Naive B cell (primary cell): ENCODE measurements around the gene IER5. TPM values are rescaled to one million over a fixed set of nuclear protein-coding genes. Genes with fewer than 3 reads are reported as not detected.

Experiments used
- ATAC-seq, 2 donors: fragments of 150-1000 bp; cut with Tn5 transposase; 2 replicates each; pipeline ENCODE4 v1.10.0; 2021; ENCODE audit warnings: low read depth in 2 of 2, mild to moderate bottlenecking in 2 of 2, moderate library complexity in 2 of 2
- DNase-seq: peaks from one replicate; pipeline ENCODE4 v3.0.0; 2022
- H3K27ac Mint-ChIP-seq, 6 donors: one replicate each; pipeline ENCODE4 v1.8.0; 2020 to 2022; ENCODE audit warnings: mild to moderate bottlenecking in 6 of 6, mixed read lengths in 6 of 6, moderate library complexity in 5 of 6, inconsistent platforms in 2 of 6
- H3K27me3 Mint-ChIP-seq, 3 donors: one replicate each; pipeline ENCODE4 v1.8.0; 2021 to 2022; ENCODE audit warnings: mixed read lengths in 3 of 3, mild to moderate bottlenecking in 1 of 3
- H3K36me3 Mint-ChIP-seq, 2 donors: one replicate each; pipeline ENCODE4 v1.8.0; 2020 to 2022; ENCODE audit warnings: mixed read lengths in 2 of 2, inconsistent platforms in 1 of 2, mild to moderate bottlenecking in 1 of 2
- H3K4me1 Mint-ChIP-seq, 3 donors: one replicate each; pipeline ENCODE4 v1.8.0; 2020 to 2022; ENCODE audit warnings: mixed read lengths in 3 of 3, inconsistent platforms in 1 of 3, mild to moderate bottlenecking in 1 of 3, moderate library complexity in 1 of 3
- H3K4me3 Mint-ChIP-seq, 8 donors: one replicate each; pipeline ENCODE4 v1.8.0; 2020 to 2022; ENCODE audit warnings: mild to moderate bottlenecking in 8 of 8, mixed read lengths in 8 of 8, moderate library complexity in 8 of 8, inconsistent platforms in 2 of 8
- H3K9me3 Mint-ChIP-seq, 7 donors: one replicate each; pipeline ENCODE4 v1.8.0; 2020 to 2022; ENCODE audit warnings: mixed read lengths in 7 of 7, mild to moderate bottlenecking in 5 of 7, inconsistent platforms in 2 of 7, moderate library complexity in 1 of 7
- polyA plus RNA-seq, 6 donors: library from polyadenylated mRNA; unstranded; fragments of 300-500 nt; fragmentation: Illumina TruSeq; gene quantifications; one replicate each; pipeline ENCODE4 v1.2.3, GENCODE V29; 2021; ENCODE audit warnings: low read depth in 6 of 6

The IER5 gene
- polyA plus RNA-seq, 6 donors from 2014 or later: 17.3 to 82.6 (median 34.1) TPM

GRCh38 chr1:181061487-181061886 lies 27.0 kb upstream of the IER5 start:
- ATAC-seq: no peak
- peak overlapping the region in 3 of 8 donors; percentile 22 to 82 (median 75) for H3K4me3 Mint-ChIP-seq
- H3K27me3 Mint-ChIP-seq: no peaks in the 10 kb centered on the region

GRCh38 chr1:181061891-181062835 lies 26.3 kb upstream of the IER5 start:
- DNase-seq (peak; percentile 60), ATAC-seq (peak; percentile 91 to 93)
- peak overlapping the region; percentile 75 to 90 (median 83) for H3K4me3 Mint-ChIP-seq
- peaks cover 23 to 25% of the 10 kb centered on the region in 2 donors for H3K36me3 Mint-ChIP-seq
- no peaks in the 10 kb centered on the region for H3K27me3 Mint-ChIP-seq
- peaks cover 18 to 28% (median 21%) of the 10 kb centered on the region in 3 donors for H3K4me1 Mint-ChIP-seq
- H3K27ac Mint-ChIP-seq: peak overlapping the region; percentile 43 to 94 (median 90)
- H3K9me3 Mint-ChIP-seq: peaks cover 3 to 14% (median 8%) of the 10 kb centered on the region in 7 donors

More at GRCh38 chr1:181061487-181061886, 27.0 kb upstream of the IER5 start:
- peaks cover 23 to 29% of the 10 kb centered on the region in 2 donors for H3K36me3 Mint-ChIP-seq
- no peak for DNase-seq
- peaks cover 3 to 14% (median 8%) of the 10 kb centered on the region in 7 donors for H3K9me3 Mint-ChIP-seq
- peak overlapping the region in 3 of 6 donors; percentile 48 to 93 (median 87) for H3K27ac Mint-ChIP-seq
- peaks cover 18 to 28% (median 21%) of the 10 kb centered on the region in 3 donors for H3K4me1 Mint-ChIP-seq

GRCh38 chr1:181062836-181063428 lies 25.6 kb upstream of the IER5 start:
- Mint-ChIP-seq H3K27ac (peak overlapping the region; percentile 43 to 94 (median 90)), H3K4me3 (peak overlapping the region; percentile 75 to 90 (median 83)), H3K36me3 (peaks cover 21 to 23% of the 10 kb centered on the region in 2 donors), H3K27me3 (no peaks in the 10 kb centered on the region), H3K4me1 (peaks cover 18 to 28% (median 21%) of the 10 kb centered on the region in 3 donors), H3K9me3 (peaks cover 3 to 14% (median 8%) of the 10 kb centered on the region in 7 donors)
- peak; percentile 18 for DNase-seq
- ATAC-seq: peak; percentile 43 to 48

- Mint-ChIP-seq H3K9me3 (peaks cover 0 to 11% (median 6%) of the 10 kb centered on the region in 7 donors), H3K4me1 (peaks cover 18 to 28% (median 19%) of the 10 kb centered on the region in 3 donors), H3K36me3 (peaks cover 12% of the 10 kb centered on the region in 2 donors), H3K4me3 (peak overlapping the region in 2 of 8 donors; percentile 27 to 68), H3K27ac (peak overlapping the region in 1 of 6 donors; percentile 73), H3K27me3 (peaks cover 0 to 4% (median 0%) of the 10 kb centered on the region in 3 donors)
- no peak for ATAC-seq
- no peak for DNase-seq
Observed at GRCh38 chr1:181064011-181064623, 24.4 kb upstream of the IER5 start.

- DNase-seq (no peak), ATAC-seq (no peak)
- H3K36me3 Mint-ChIP-seq: peaks cover 6 to 7% of the 10 kb centered on the region in 2 donors
- H3K9me3 Mint-ChIP-seq: peaks cover 0 to 6% (median 0%) of the 10 kb centered on the region in 7 donors
- peak overlapping the region in 1 of 6 donors; percentile 28 for H3K27ac Mint-ChIP-seq
- H3K27me3 Mint-ChIP-seq: peaks cover 0 to 4% (median 0%) of the 10 kb centered on the region in 3 donors
- peaks cover 18 to 28% (median 18%) of the 10 kb centered on the region in 3 donors for H3K4me1 Mint-ChIP-seq
- no peak overlapping the region for H3K4me3 Mint-ChIP-seq
Observed at GRCh38 chr1:181064702-181065101, 23.8 kb upstream of the IER5 start.

GRCh38 chr1:181073638-181074037 lies 14.9 kb upstream of the IER5 start:
- H3K27me3 Mint-ChIP-seq: peaks cover 9 to 28% (median 15%) of the 10 kb centered on the region in 3 donors
- ATAC-seq: no peak
- H3K4me1 Mint-ChIP-seq: peaks cover 0 to 11% (median 0%) of the 10 kb centered on the region in 3 donors
- peaks cover 7 to 14% of the 10 kb centered on the region in 2 donors for H3K36me3 Mint-ChIP-seq
- no peak overlapping the region for H3K27ac Mint-ChIP-seq
- no peak for DNase-seq
- H3K4me3 Mint-ChIP-seq: no peak overlapping the region
- peaks cover 0 to 16% (median 5%) of the 10 kb centered on the region in 7 donors for H3K9me3 Mint-ChIP-seq

GRCh38 chr1:181075766-181076350 lies 12.6 kb upstream of the IER5 start:
- no peak overlapping the region for H3K27ac Mint-ChIP-seq
- H3K36me3 Mint-ChIP-seq: peaks cover 7 to 10% of the 10 kb centered on the region in 2 donors
- ATAC-seq (no peak), DNase-seq (no peak)
- peaks cover 9 to 28% (median 15%) of the 10 kb centered on the region in 3 donors for H3K27me3 Mint-ChIP-seq
- H3K4me1 Mint-ChIP-seq: peaks cover 4 to 19% (median 6%) of the 10 kb centered on the region in 3 donors
- peak overlapping the region in 1 of 8 donors; percentile 47 for H3K4me3 Mint-ChIP-seq
- peaks cover 0 to 12% (median 5%) of the 10 kb centered on the region in 7 donors for H3K9me3 Mint-ChIP-seq

GRCh38 chr1:181076852-181077251 lies 11.6 kb upstream of the IER5 start:
- no peak for DNase-seq
- Mint-ChIP-seq H3K36me3 (peaks cover 7 to 10% of the 10 kb centered on the region in 2 donors), H3K4me3 (no peak overlapping the region), H3K27ac (peak overlapping the region in 2 of 6 donors; percentile 33 to 90), H3K27me3 (peaks cover 9 to 28% (median 15%) of the 10 kb centered on the region in 3 donors), H3K9me3 (peaks cover 0 to 12% (median 5%) of the 10 kb centered on the region in 7 donors), H3K4me1 (peaks cover 4 to 21% (median 6%) of the 10 kb centered on the region in 3 donors)
- ATAC-seq: no peak

- peaks cover 7 to 9% of the 10 kb centered on the region in 2 donors for H3K36me3 Mint-ChIP-seq
- peaks cover 0 to 12% (median 5%) of the 10 kb centered on the region in 7 donors for H3K9me3 Mint-ChIP-seq
- no peak for DNase-seq
- H3K27me3 Mint-ChIP-seq: peaks cover 9 to 28% (median 15%) of the 10 kb centered on the region in 3 donors
- peaks cover 4 to 21% (median 6%) of the 10 kb centered on the region in 3 donors for H3K4me1 Mint-ChIP-seq
- H3K27ac Mint-ChIP-seq: peak overlapping the region in 1 of 6 donors; percentile 87
- no peak for ATAC-seq
- H3K4me3 Mint-ChIP-seq: no peak overlapping the region
Observed at GRCh38 chr1:181077576-181078242, 10.8 kb upstream of the IER5 start.

GRCh38 chr1:181079382-181079781 lies 9.1 kb upstream of the IER5 start:
- Mint-ChIP-seq H3K36me3 (peaks cover 5 to 7% of the 10 kb centered on the region in 2 donors), H3K9me3 (peaks cover 0 to 6% (median 3%) of the 10 kb centered on the region in 7 donors), H3K4me3 (peak overlapping the region in 1 of 8 donors; percentile 55), H3K27ac (peak overlapping the region in 1 of 6 donors; percentile 1), H3K4me1 (peaks cover 4 to 26% (median 11%) of the 10 kb centered on the region in 3 donors), H3K27me3 (peaks cover 9 to 28% (median 15%) of the 10 kb centered on the region in 3 donors)
- DNase-seq (no peak), ATAC-seq (no peak)

- H3K4me1 Mint-ChIP-seq: peaks cover 4 to 27% (median 14%) of the 10 kb centered on the region in 3 donors
- no peak overlapping the region for H3K27ac Mint-ChIP-seq
- H3K9me3 Mint-ChIP-seq: peaks cover 0 to 1% (median under 1%) of the 10 kb centered on the region in 7 donors
- peaks cover 9 to 28% (median 15%) of the 10 kb centered on the region in 3 donors for H3K27me3 Mint-ChIP-seq
- H3K4me3 Mint-ChIP-seq: no peak overlapping the region
- ATAC-seq (no peak), DNase-seq (no peak)
- H3K36me3 Mint-ChIP-seq: peaks cover 2 to 5% of the 10 kb centered on the region in 2 donors
Observed at GRCh38 chr1:181079920-181080319, 8.6 kb upstream of the IER5 start.

- Mint-ChIP-seq H3K27me3 (peaks cover 9 to 28% (median 15%) of the 10 kb centered on the region in 3 donors), H3K4me3 (no peak overlapping the region), H3K27ac (peak overlapping the region in 1 of 6 donors; percentile 27), H3K36me3 (peaks cover 0 to 5% of the 10 kb centered on the region in 2 donors), H3K9me3 (peaks cover 0 to 1% (median 0%) of the 10 kb centered on the region in 7 donors), H3K4me1 (peaks cover 4 to 27% (median 14%) of the 10 kb centered on the region in 3 donors)
- no peak for DNase-seq
- ATAC-seq: no peak
Observed at GRCh38 chr1:181080556-181080955, 7.9 kb upstream of the IER5 start.
